ENCODE results near the gene SV2B.
"Not testable (repeated sequence)": the region's sequence is repeated elsewhere in the genome, so short reads cannot be mapped to it uniquely, and the experiment has no call there.

The SV2B gene

DNA sequence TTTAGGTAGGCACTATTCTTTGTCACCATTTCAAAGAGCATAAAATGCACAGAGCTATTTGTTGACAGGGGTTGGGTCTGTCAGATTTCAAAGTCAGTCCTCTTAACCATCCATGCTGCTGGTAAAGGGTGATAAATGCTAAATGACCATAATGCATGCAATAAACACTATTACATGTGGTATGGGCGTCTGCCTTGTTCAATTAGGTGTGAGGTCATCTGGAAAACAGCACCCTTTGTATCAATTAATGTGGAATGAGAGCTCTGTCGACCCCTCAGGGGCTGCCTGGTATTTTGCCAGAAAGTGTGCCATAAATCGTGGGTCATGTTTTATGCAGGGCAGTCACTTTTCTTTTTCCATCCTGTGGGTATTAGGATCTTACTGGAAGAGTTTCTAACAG, 235.6 kb downstream of the SV2B start:
- TF ChIP-seq, protein P1, sequence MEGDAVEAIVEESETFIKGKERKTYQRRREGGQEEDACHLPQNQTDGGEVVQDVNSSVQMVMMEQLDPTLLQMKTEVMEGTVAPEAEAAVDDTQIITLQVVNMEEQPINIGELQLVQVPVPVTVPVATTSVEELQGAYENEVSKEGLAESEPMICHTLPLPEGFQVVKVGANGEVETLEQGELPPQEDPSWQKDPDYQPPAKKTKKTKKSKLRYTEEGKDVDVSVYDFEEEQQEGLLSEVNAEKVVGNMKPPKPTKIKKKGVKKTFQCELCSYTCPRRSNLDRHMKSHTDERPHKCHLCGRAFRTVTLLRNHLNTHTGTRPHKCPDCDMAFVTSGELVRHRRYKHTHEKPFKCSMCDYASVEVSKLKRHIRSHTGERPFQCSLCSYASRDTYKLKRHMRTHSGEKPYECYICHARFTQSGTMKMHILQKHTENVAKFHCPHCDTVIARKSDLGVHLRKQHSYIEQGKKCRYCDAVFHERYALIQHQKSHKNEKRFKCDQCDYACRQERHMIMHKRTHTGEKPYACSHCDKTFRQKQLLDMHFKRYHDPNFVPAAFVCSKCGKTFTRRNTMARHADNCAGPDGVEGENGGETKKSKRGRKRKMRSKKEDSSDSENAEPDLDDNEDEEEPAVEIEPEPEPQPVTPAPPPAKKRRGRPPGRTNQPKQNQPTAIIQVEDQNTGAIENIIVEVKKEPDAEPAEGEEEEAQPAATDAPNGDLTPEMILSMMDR (IDR thresholded peaks at IDR 0.05; ENCODE audit: low read depth, low read length): no peak
- Histone ChIP-seq H3K36me3 (no peaks in the 10 kb centered on the region), H3K4me1 (peaks cover 8% of the 10 kb centered on the region; the same call in 1 of the 2 replicates), H3K27me3 (no peaks in the 10 kb centered on the region), H3K4me3 (ENCODE audit: low read depth, low read length) (no peak overlapping the region), H3K9me3 (no peaks in the 10 kb centered on the region)
- peak; percentile 23 for DNase-seq

DNA sequence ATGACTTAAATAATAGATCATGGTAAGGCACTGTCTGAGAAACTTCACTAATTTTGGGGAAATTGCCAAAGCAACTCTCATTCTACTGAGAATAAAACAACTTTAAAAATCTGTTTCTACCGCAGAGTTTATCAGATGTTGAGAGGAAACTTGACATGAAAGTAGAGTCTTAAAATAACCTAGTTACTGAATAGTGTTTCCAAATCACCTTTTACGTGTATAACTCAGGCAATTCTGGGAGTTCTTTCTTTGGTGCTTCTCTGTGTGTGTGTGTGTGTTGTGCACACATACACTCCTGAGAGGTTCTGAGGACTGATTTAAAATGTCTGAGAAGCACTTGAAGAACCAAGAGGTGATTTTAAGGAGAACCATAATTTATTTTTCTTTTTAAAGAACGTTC, 236.6 kb downstream of the SV2B start:
- no peak for DNase-seq
- Histone ChIP-seq H3K27me3 (no peaks in the 10 kb centered on the region), H3K9me3 (no peaks in the 10 kb centered on the region), H3K4me3 (ENCODE audit: low read depth, low read length) (no peak overlapping the region), H3K36me3 (no peaks in the 10 kb centered on the region), H3K4me1 (peaks cover 6% of the 10 kb centered on the region; the same call in 1 of the 2 replicates)
- TF ChIP-seq, protein P1 (IDR thresholded peaks at IDR 0.05; ENCODE audit: low read depth, low read length): no peak

DNA sequence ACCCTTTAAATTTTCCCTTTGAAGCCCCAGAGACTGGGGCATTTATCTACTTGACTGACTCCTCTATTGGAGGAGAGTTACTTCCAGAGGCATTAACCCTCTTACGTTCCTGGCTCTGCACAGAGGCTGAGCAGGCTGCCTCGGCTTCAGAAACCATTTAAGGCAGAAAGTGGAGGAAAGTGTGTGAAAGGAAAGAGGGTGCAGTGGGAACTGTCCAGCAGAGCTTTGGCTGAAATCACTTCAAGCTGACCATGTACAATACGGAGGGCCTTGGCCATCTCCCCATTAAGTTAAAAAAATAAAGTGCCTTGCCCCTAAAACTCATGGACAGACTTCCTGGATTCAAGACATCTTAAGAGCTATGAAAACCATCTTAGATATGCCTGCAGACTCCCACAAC, 238.7 kb downstream of the SV2B start:
- no peak for DNase-seq
- Histone ChIP-seq H3K36me3 (no peaks in the 10 kb centered on the region), H3K27me3 (no peaks in the 10 kb centered on the region), H3K4me3 (ENCODE audit: low read depth, low read length) (no peak overlapping the region), H3K9me3 (no peaks in the 10 kb centered on the region), H3K4me1 (no peaks in the 10 kb centered on the region)
- TF ChIP-seq, protein P1 (IDR thresholded peaks at IDR 0.05; ENCODE audit: low read depth, low read length): no peak

DNA sequence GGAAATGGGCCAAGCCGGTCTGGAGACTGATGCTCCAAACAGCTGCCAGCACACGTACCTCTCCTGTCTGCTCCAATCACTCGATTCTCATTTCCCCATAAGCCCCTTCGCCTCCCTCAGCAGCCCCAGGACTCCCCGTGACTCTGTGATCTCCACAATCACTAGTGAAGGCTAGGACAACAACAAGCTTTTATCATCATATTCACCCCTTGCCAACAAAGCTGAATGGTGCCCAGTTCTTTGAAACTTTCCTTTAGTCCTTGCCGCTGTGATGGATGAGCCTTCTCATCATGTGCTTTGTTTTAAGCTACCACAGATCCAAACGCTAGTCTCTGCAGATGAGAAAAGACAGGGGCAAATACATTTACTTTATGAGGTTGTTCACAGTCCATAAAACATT, 242.0 kb downstream of the SV2B start:
- DNase-seq: no peak
- H3K4me3 ChIP-seq (ENCODE audit: low read depth, low read length): no peak overlapping the region
- H3K9me3 ChIP-seq: no peaks in the 10 kb centered on the region
- no peaks in the 10 kb centered on the region for H3K4me1 ChIP-seq
- no peaks in the 10 kb centered on the region for H3K27me3 ChIP-seq
- H3K36me3 ChIP-seq: no peaks in the 10 kb centered on the region
- TF ChIP-seq, protein P1 (IDR thresholded peaks at IDR 0.05; ENCODE audit: low read depth, low read length): no peak

DNA sequence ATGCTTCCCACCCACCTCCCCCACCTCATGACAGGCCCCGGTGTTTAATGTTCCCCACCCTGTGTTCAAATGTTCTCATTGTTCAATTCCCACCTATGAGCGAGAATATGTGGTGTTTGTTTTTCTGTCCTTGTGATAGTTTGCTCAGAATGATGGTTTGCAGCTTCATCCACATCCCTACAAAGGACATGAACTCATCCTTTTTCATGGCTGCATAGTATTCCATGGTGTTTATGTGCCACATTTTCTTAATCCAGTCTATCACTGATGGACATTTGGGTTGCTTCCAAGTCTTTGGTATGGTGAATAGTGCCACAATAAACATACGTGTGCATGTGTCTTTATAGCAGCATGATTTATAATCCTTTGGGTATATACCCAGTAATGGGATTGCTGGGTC, 244.9 kb downstream of the SV2B start:
- DNase-seq; H3K36me3 ChIP-seq; H3K4me3 ChIP-seq (ENCODE audit: low read depth, low read length); H3K4me1 ChIP-seq; H3K27me3 ChIP-seq; H3K9me3 ChIP-seq: not testable (repeated sequence)

DNA sequence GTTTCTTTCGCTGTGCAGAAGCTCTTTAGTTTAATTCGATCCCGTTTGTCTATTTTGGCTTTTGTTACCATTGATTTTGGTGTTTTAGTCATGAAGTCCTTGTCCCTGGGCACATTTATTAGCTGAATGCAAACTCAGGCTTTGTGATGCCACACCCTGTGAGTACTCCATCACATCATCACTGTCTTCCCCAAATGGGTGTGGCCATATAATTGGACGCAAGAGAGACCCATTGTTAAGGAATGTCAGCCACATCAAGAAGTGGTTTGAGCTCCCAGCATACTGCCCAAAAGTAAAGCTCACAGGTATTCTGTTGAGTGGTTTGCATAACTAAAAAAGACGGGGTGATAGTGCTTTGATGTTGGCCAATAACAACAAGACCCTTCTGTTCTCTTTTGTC, 245.7 kb downstream of the SV2B start:
- H3K36me3 ChIP-seq: no peaks in the 10 kb centered on the region
- H3K4me1 ChIP-seq: peaks cover 5% of the 10 kb centered on the region; the same call in 1 of the 2 replicates
- H3K4me3 ChIP-seq (ENCODE audit: low read depth, low read length): no peak overlapping the region
- DNase-seq: no peak
- no peaks in the 10 kb centered on the region for H3K9me3 ChIP-seq
- TF ChIP-seq, protein P1 (IDR thresholded peaks at IDR 0.05; ENCODE audit: low read depth, low read length): no peak
- H3K27me3 ChIP-seq: no peaks in the 10 kb centered on the region

DNA sequence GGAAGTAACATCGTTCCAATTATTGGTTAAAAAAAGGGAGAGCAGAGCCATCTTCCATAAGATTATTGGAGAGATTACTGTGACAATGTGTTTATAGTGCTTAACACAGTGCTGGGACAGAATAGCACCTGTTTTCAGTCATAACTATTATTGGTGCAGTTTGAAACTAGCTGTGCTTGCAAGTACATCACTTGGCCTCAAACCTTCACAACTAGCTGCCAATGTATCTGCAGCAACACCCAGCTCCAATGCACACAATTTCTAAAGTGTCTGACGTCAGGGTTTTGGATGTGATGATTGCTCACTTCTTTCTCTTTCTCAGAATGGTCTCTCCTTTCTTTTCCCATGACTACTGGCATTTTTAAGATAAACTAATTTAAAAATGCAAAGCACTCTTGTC, 246.2 kb downstream of the SV2B start:
- no peak for DNase-seq
- Histone ChIP-seq H3K9me3 (no peaks in the 10 kb centered on the region), H3K4me3 (ENCODE audit: low read depth, low read length) (no peak overlapping the region), H3K4me1 (peaks cover 5% of the 10 kb centered on the region; the same call in 1 of the 2 replicates), H3K36me3 (no peaks in the 10 kb centered on the region), H3K27me3 (no peaks in the 10 kb centered on the region)
- TF ChIP-seq, protein P1 (IDR thresholded peaks at IDR 0.05; ENCODE audit: low read depth, low read length): no peak

Measured in BE2C (cell line).